WTC11 (cell line): ENCODE results near the gene OR2AG2.

Experiments used
- JUN ChIP-seq: sonication (generic); formaldehyde crosslinking; IDR thresholded peaks from 2 replicates; pipeline ENCODE4 v1.8.0; 2023; ENCODE audit warnings: mild to moderate bottlenecking, missing genetic modification reagents
- NFE2L1 ChIP-seq: sonication (generic); formaldehyde crosslinking; IDR thresholded peaks from 2 replicates; pipeline ENCODE4 v1.8.1; 2023; ENCODE audit warnings: missing genetic modification reagents
- NFYB ChIP-seq: sonication (generic); formaldehyde crosslinking; conservative IDR thresholded peaks from 2 replicates; pipeline ENCODE4 v1.8.0; 2022; ENCODE audit warnings: low read depth, missing genetic modification reagents
- SMAD3 ChIP-seq: sonication (generic); formaldehyde crosslinking; IDR thresholded peaks from 2 replicates; pipeline ENCODE4 v1.8.0; 2022; ENCODE audit warnings: missing genetic modification reagents, mild to moderate bottlenecking, borderline replicate concordance
- TF ChIP-seq, protein P1 (sequence below): fragments of 200-600 bp; IDR thresholded peaks from 2 replicates; pipeline ENCODE4 v1.8.0; 2022; ENCODE audit warnings: antibody characterized with exemption
- TF ChIP-seq, protein P2 (sequence below): sonication (generic); formaldehyde crosslinking; conservative IDR thresholded peaks from 2 replicates; pipeline ENCODE4 v1.8.1; 2022; ENCODE audit warnings: mild to moderate bottlenecking, missing genetic modification reagents
- TF ChIP-seq, protein P3 (sequence below): sonication (generic); formaldehyde crosslinking; IDR thresholded peaks from 2 replicates; pipeline ENCODE4 v1.8.1; 2023; ENCODE audit warnings: mild to moderate bottlenecking, missing genetic modification reagents, moderate library complexity
- TF ChIP-seq, protein P4 (sequence below): sonication (generic); formaldehyde crosslinking; IDR thresholded peaks from 2 replicates; pipeline ENCODE4 v1.8.0; 2022; ENCODE audit warnings: mild to moderate bottlenecking, missing genetic modification reagents
- TF ChIP-seq, protein P5 (sequence below): sonication (generic); formaldehyde crosslinking; IDR thresholded peaks from 2 replicates; pipeline ENCODE4 v1.8.1; 2022; ENCODE audit warnings: missing genetic modification reagents, borderline replicate concordance

DNA sequence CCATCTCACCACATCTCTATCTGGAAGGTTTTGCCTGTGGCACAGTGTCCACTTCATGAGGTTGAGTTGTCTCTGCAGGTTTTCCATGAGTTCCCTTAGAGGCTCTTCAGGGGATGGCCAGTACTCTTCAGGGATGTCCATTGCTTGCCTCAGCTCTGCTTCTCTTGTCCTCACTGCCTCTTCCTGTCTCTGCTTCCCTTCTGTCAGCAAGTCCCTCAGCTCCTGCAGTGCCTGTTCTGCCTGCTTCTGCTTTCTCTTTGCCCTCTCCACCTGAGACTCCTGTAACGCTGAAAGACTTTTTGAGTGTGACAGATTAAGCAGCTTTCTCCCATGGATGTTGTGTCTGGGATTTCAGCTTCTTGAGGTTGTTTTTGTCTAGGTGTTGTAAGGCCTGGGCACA is 50.4 kb downstream of the OR2AG2 start:
- TF ChIP-seq JUN (CRISPR knock-in tag) (no peak), SMAD3 (CRISPR knock-in tag) (no peak), NFE2L1 (CRISPR knock-in tag) (no peak), NFYB (CRISPR knock-in tag) (no peak)
- TF ChIP-seq, protein P1, sequence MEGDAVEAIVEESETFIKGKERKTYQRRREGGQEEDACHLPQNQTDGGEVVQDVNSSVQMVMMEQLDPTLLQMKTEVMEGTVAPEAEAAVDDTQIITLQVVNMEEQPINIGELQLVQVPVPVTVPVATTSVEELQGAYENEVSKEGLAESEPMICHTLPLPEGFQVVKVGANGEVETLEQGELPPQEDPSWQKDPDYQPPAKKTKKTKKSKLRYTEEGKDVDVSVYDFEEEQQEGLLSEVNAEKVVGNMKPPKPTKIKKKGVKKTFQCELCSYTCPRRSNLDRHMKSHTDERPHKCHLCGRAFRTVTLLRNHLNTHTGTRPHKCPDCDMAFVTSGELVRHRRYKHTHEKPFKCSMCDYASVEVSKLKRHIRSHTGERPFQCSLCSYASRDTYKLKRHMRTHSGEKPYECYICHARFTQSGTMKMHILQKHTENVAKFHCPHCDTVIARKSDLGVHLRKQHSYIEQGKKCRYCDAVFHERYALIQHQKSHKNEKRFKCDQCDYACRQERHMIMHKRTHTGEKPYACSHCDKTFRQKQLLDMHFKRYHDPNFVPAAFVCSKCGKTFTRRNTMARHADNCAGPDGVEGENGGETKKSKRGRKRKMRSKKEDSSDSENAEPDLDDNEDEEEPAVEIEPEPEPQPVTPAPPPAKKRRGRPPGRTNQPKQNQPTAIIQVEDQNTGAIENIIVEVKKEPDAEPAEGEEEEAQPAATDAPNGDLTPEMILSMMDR = no peak
- TF ChIP-seq, protein P2, sequence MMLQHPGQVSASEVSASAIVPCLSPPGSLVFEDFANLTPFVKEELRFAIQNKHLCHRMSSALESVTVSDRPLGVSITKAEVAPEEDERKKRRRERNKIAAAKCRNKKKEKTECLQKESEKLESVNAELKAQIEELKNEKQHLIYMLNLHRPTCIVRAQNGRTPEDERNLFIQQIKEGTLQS (CRISPR knock-in tag) = no peak
- TF ChIP-seq, protein P3, sequence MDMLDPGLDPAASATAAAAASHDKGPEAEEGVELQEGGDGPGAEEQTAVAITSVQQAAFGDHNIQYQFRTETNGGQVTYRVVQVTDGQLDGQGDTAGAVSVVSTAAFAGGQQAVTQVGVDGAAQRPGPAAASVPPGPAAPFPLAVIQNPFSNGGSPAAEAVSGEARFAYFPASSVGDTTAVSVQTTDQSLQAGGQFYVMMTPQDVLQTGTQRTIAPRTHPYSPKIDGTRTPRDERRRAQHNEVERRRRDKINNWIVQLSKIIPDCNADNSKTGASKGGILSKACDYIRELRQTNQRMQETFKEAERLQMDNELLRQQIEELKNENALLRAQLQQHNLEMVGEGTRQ (CRISPR knock-in tag) = no peak
- TF ChIP-seq, protein P4, sequence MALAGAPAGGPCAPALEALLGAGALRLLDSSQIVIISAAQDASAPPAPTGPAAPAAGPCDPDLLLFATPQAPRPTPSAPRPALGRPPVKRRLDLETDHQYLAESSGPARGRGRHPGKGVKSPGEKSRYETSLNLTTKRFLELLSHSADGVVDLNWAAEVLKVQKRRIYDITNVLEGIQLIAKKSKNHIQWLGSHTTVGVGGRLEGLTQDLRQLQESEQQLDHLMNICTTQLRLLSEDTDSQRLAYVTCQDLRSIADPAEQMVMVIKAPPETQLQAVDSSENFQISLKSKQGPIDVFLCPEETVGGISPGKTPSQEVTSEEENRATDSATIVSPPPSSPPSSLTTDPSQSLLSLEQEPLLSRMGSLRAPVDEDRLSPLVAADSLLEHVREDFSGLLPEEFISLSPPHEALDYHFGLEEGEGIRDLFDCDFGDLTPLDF (CRISPR knock-in tag) = no peak
- TF ChIP-seq, protein P5, sequence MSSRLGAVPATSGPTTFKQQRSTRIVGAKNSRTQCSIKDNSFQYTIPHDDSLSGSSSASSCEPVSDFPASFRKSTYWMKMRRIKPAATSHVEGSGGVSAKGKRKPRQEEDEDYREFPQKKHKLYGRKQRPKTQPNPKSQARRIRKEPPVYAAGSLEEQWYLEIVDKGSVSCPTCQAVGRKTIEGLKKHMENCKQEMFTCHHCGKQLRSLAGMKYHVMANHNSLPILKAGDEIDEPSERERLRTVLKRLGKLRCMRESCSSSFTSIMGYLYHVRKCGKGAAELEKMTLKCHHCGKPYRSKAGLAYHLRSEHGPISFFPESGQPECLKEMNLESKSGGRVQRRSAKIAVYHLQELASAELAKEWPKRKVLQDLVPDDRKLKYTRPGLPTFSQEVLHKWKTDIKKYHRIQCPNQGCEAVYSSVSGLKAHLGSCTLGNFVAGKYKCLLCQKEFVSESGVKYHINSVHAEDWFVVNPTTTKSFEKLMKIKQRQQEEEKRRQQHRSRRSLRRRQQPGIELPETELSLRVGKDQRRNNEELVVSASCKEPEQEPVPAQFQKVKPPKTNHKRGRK (CRISPR knock-in tag) = no peak
